ENCODE data around the gene STPG3.

The STPG3 gene

GRCh38 chr9:137299938-137300337, 48.9 kb downstream of the STPG3 start:
- no peak for DNase-seq (ENCODE audit: extremely low read depth in 1 of 2, low read depth in 1 of 2)

- DNase-seq (ENCODE audit: extremely low read depth in 1 of 2, low read depth in 1 of 2), result no peak
These were observed 49.5 kb downstream of the STPG3 start for GRCh38 chr9:137300567-137301080.

- no peak for DNase-seq (ENCODE audit: extremely low read depth in 1 of 2, low read depth in 1 of 2)
These were observed 50.2 kb downstream of the STPG3 start for GRCh38 chr9:137301081-137301947.

GRCh38 chr9:137302118-137302448, 51.0 kb downstream of the STPG3 start, which contains the start of gene NRARP:
Gene NRARP, minus strand, starts transcription at chr9:137302271. Its CDS starts 343 bp downstream, at chr9:137301928.
- DNase-seq (ENCODE audit: extremely low read depth in 1 of 2, low read depth in 1 of 2), result peak; percentile 77 to 80

GRCh38 chr9:137302449-137303150, 51.5 kb downstream of the STPG3 start:
- DNase-seq (ENCODE audit: extremely low read depth in 1 of 2, low read depth in 1 of 2), result no peak

Measured in stimulated activated CD8-positive, alpha-beta memory T cell treated with anti-CD3 and anti-CD28 coated beads, Interleukin-7, amount 100 ng/mL, for 48 hours (primary cell).